Measurements from ENCODE around the gene MAGI2.

GRCh38 chr7:78247910-78248689, 1205.4 kb downstream of the MAGI2 start:
- TF ChIP-seq CTCF (IDR thresholded peaks at IDR 0.05; ENCODE audit: insufficient read depth, low read length, poor library complexity, severe bottlenecking) (no peak), EZH2phosphoT487 (conservative IDR thresholded peaks at IDR 0.05; ENCODE audit: low read length) (no peak)
